Measurements from ENCODE around the gene RCSD1. TPM values are rescaled to one million over a fixed set of nuclear protein-coding genes. Genes with fewer than 3 reads are reported as not detected.

The RCSD1 gene, protein sequence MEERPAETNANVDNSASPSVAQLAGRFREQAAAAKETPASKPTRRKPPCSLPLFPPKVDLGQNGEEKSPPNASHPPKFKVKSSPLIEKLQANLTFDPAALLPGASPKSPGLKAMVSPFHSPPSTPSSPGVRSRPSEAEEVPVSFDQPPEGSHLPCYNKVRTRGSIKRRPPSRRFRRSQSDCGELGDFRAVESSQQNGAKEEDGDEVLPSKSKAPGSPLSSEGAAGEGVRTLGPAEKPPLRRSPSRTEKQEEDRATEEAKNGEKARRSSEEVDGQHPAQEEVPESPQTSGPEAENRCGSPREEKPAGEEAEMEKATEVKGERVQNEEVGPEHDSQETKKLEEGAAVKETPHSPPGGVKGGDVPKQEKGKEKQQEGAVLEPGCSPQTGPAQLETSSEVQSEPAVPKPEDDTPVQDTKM
- total RNA-seq (10 to 100 TPM; 12.2 to 21.5 TPM), polyA plus RNA-seq (ENCODE audit: insufficient read length in 6 of 6) (10 to 100 TPM; 19.7 to 21.9 (median 21.3) TPM)
- long read RNA-seq, donor 1, partial matches to known transcripts, result 5 of 8 reads
- long read RNA-seq, donor 1, other reads (novel, unspliced or antisense), result 0 of 8 reads
- long read RNA-seq, donor 2, partial matches to known transcripts, result 5 of 7 reads
- long read RNA-seq, donor 2, other reads (novel, unspliced or antisense), result 0 of 7 reads
- long read RNA-seq, donor 3, partial matches to known transcripts, result 0 of 4 reads
- long read RNA-seq, donor 3, other reads (novel, unspliced or antisense), result 0 of 4 reads
- long read RNA-seq, donor 4, partial matches to known transcripts, result 4 of 10 reads
- long read RNA-seq, donor 4, other reads (novel, unspliced or antisense), result 1 of 10 reads
- long read RNA-seq, donor 5, transcript RCSD1-202 (7 exons, 3,135 nt), result major isoform, 6 of 17 reads
- long read RNA-seq, donor 5, partial matches to known transcripts, result 11 of 17 reads
- long read RNA-seq, donor 5, other reads (novel, unspliced or antisense), result 0 of 17 reads
- long read RNA-seq, donor 6, partial matches to known transcripts, result 7 of 9 reads
- long read RNA-seq, donor 6, other reads (novel, unspliced or antisense), result 0 of 9 reads
- long read RNA-seq, donor 7, result 0 reads
- long read RNA-seq, donor 8, partial matches to known transcripts, result 0 of 4 reads
- long read RNA-seq, donor 8, other reads (novel, unspliced or antisense), result 0 of 4 reads
- long read RNA-seq, donor 9, result 0 reads
- long read RNA-seq, donor 10, transcript RCSD1-202 (7 exons, 3,135 nt), result major isoform, 6 of 15 reads
- long read RNA-seq, donor 10, partial matches to known transcripts, result 0 of 15 reads
- long read RNA-seq, donor 10, other reads (novel, unspliced or antisense), result 7 of 15 reads
- long read RNA-seq, donor 11, partial matches to known transcripts, result 0 of 5 reads
- long read RNA-seq, donor 11, other reads (novel, unspliced or antisense), result 0 of 5 reads
- long read RNA-seq, donor 12, partial matches to known transcripts, result 0 of 2 reads
- long read RNA-seq, donor 12, other reads (novel, unspliced or antisense), result 0 of 2 reads

DNA sequence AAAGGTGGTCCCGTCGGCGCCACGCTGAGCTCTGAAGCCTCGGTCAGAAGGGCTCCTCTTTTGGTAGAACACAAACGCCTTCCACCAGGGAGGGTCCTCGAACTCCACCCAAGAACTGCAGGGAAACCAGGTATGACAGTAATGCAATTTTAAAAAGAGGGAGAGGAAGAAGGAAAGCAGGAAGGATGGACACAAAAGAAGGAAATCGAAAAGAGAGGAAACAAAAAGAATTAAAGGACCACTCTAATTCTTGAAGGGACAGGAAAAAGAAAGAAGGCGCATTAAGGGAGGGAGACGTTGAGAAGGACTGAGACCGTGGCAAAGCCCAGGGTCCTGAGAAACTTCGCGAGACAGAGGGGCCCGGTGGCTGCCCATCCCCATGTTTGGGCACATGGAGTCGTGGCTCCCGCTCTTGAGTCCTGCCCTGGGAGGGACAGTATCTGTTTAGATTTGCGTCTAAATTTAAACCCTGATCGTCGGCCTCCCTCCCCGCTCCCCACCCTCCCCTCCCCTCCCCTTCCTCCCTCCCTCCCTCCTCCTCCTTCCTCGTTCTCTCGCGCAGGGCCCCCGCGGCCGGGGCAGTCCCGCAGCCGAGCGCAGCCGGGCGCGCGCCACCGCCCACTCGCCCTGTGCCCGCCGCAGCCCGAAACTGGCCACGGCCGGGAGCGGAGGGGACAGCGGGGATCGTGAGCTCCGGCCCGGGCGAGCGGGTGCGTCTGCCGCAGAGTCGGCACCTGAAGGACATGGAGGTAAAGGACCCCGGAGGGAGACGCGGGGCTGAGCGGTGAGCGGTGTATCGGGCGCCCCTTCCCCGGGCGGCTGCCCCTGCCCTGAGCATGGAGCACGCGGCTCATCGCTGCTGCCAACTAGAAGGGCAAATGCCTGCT, at the start of gene RCSD1:
RCSD1 (plus strand) TSS at position 552 of the 887 bp plus-strand sequence; CDS start at position 744, 192 bp downstream.
- TF ChIP-seq CTCF (IDR thresholded peaks at IDR 0.05), result no peak
- peak; percentile 83 for ATAC-seq
- intact Hi-C loops (cut with DNase I), result no loop called here
- no peaks in the 10 kb centered on the region for H3K36me3 ChIP-seq
- H3K27me3 ChIP-seq, result no peaks in the 10 kb centered on the region
- peak within 1 kb of the TSS; percentile 46 to 69 for H3K4me3 ChIP-seq
- no peaks in the 10 kb centered on the region for H3K9me3 ChIP-seq
- H3K27ac ChIP-seq, result peak within 1 kb of the TSS; percentile 82 to 94
- peaks cover 6 to 69% of the 10 kb centered on the region in 2 donors for H3K4me1 ChIP-seq
- DNase-seq, result peak in 3 of 4 donors; percentile 33 to 93 (median 69)

- ATAC-seq (no peak), DNase-seq (no peak)
- no peaks in the 10 kb centered on the region for H3K27me3 ChIP-seq
- no peaks in the 10 kb centered on the region for H3K9me3 ChIP-seq
- intact Hi-C loops (cut with DNase I), result no loop called here
- no peak overlapping the region for H3K27ac ChIP-seq
- no peaks in the 10 kb centered on the region for H3K4me1 ChIP-seq
- H3K36me3 ChIP-seq, result no peaks in the 10 kb centered on the region
- no peak overlapping the region for H3K4me3 ChIP-seq
- no peak for TF ChIP-seq CTCF (IDR thresholded peaks at IDR 0.05)
Measured at GRCh38 chr1:167582064-167582463, 48.0 kb upstream of the RCSD1 start.

DNA sequence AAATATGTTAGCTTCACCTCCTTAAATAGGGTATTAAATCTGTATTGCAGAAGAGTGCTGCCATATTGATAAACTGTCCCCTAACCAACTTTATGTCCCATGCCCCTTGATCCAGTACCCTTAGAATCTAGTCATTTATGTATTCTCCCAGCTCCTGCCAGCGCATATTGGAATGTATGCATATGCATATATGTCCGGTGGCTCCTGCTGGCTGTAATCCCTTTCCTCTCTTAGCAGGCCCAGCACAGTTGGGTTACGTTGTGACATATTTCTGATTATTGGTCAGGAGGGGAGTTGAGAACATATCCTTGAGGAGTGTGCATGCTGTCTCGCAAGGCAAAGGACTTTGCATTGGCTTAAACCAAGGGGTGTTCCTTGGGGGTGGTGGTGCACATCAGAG, 47.3 kb upstream of the RCSD1 start:
- DNase-seq, result no peak
- no peaks in the 10 kb centered on the region for H3K27me3 ChIP-seq
- H3K36me3 ChIP-seq, result no peaks in the 10 kb centered on the region
- intact Hi-C loops (cut with DNase I), result no loop called here
- H3K27ac ChIP-seq, result no peak overlapping the region
- H3K4me1 ChIP-seq, result peaks cover 0 to 6% of the 10 kb centered on the region in 2 donors
- H3K4me3 ChIP-seq, result no peak overlapping the region
- no peak for TF ChIP-seq CTCF (IDR thresholded peaks at IDR 0.05)
- no peaks in the 10 kb centered on the region for H3K9me3 ChIP-seq
- ATAC-seq, result no peak

DNA sequence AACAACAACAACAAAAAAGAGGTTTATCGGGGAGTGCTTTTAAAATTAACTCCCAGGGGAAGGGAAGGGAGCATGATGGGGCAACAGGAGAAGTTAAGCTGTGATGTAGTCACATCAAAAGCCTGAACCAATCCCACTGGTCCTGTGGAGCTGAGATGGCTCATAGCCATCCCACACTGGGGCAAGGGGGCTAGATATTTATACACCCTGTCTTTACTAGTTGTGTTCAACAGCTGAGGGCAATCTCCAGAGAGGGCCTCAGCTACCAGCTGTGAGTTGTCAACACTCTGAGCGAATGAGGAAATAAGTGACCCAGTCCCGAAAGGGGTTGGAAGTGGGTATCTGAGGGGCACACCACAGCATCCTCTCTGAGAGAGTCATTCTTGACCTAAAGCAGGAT, 45.5 kb upstream of the RCSD1 start:
- no peak overlapping the region for H3K4me3 ChIP-seq
- intact Hi-C loops (cut with DNase I), result no loop called here
- no peak for ATAC-seq
- DNase-seq, result no peak
- H3K36me3 ChIP-seq, result no peaks in the 10 kb centered on the region
- TF ChIP-seq CTCF (IDR thresholded peaks at IDR 0.05), result no peak
- H3K4me1 ChIP-seq, result peaks cover 0 to 12% of the 10 kb centered on the region in 2 donors
- no peak overlapping the region for H3K27ac ChIP-seq
- H3K9me3 ChIP-seq, result no peaks in the 10 kb centered on the region
- no peaks in the 10 kb centered on the region for H3K27me3 ChIP-seq
